Breast epithelium (tissue), 4 donors: ENCODE data around the gene SLC25A10. TPM values are rescaled to one million over a fixed set of nuclear protein-coding genes. Genes with fewer than 3 reads are reported as not detected.
A peak's percentile ranks its signal among the peaks of the same experiment; 100 is the strongest.

ENCODE experiments used
- DNase-seq, 2 donors: peaks; one replicate each; pipeline ENCODE4 v3.0.0-alpha.2; 2019; ENCODE audit warnings: low spot score in 2 of 2
- H3K27ac ChIP-seq, 2 donors: fragments of 200-600 bp; sonication (generic) in 1 of 2; one replicate each; pipeline ENCODE4 v1.5.1; 2016 to 2019; ENCODE audit warnings: mild to moderate bottlenecking in 1 of 2
- H3K27me3 ChIP-seq, 2 donors: fragments of 200-600 bp; sonication (generic) in 1 of 2; one replicate each; pipeline versions ENCODE4 v1.5.1 to v1.6.0; 2017 to 2019; ENCODE audit warnings: control low read depth in 1 of 2, mild to moderate bottlenecking in 1 of 2
- H3K36me3 ChIP-seq: fragments of 200-600 bp; one replicate; pipeline ENCODE4 v1.5.1; 2019
- H3K4me1 ChIP-seq, 2 donors: fragments of 200-600 bp; sonication (generic); one replicate each; pipeline ENCODE4 v1.5.1; 2016 to 2019; ENCODE audit warnings: control low read depth in 1 of 2
- H3K4me3 ChIP-seq, 3 donors: fragments of 200-600 bp; sonication (generic); 1 replicate in 2 of 3; 2 replicates in 1 of 3; pipeline ENCODE4 v1.5.1; 2016 to 2019; ENCODE audit warnings: mild to moderate bottlenecking in 3 of 3, moderate library complexity in 2 of 3
- H3K9me3 ChIP-seq, 2 donors: fragments of 200-600 bp; sonication (generic) in 1 of 2; one replicate each; pipeline ENCODE4 v1.5.1; 2016 to 2019; ENCODE audit warnings: control low read depth in 1 of 2
- CTCF ChIP-seq, 3 donors: fragments of 450-650 bp; IDR thresholded peaks; one replicate each; pipeline ENCODE4 v1.5.1; 2016 to 2017; ENCODE audit warnings: antibody characterized with exemption in 3 of 3, mild to moderate bottlenecking in 3 of 3, moderate library complexity in 3 of 3
- POLR2A ChIP-seq: fragments of 450-650 bp; IDR thresholded peaks from one replicate; pipeline ENCODE4 v1.6.1; 2016; ENCODE audit warnings: antibody characterized with exemption, mild to moderate bottlenecking, moderate library complexity
- POLR2AphosphoS5 ChIP-seq, 3 donors: sonication (generic); formaldehyde crosslinking; IDR thresholded peaks; one replicate each; pipeline ENCODE4 v1.6.1; 2017; ENCODE audit warnings: antibody characterized with exemption in 3 of 3
- intact Hi-C: fragments of 100-400 bp; cut with DNase I; formaldehyde crosslinking; loops from one replicate; pipeline ENCODE4 v1.15.1; 2023; ENCODE audit warnings: low total_unique reads
- total RNA-seq, 3 donors: library from RNA; depleted of rRNA; stranded (reverse); fragments of >200 nt; gene quantifications; one replicate each; pipeline ENCODE4 v1.1.0, GENCODE V29; 2016

SLC25A10 gene
- total RNA-seq, 3 donors from 2014 or later = 9.8 to 28.0 (median 24.4) TPM

GRCh38 chr17:81719410-81720266, 7.6 kb downstream of the SLC25A10 start:
- no peak overlapping the region for H3K4me3 ChIP-seq
- H3K36me3 ChIP-seq = no peaks in the 10 kb centered on the region
- no peak for DNase-seq
- no peak overlapping the region for H3K27ac ChIP-seq
- intact Hi-C loops = no loop called here
- no peaks in the 10 kb centered on the region for H3K9me3 ChIP-seq
- TF ChIP-seq POLR2AphosphoS5 (IDR thresholded peaks at IDR 0.05) = no peak
- no peak for TF ChIP-seq CTCF (IDR thresholded peaks at IDR 0.05)
- no peak for TF ChIP-seq POLR2A
- H3K27me3 ChIP-seq = no peaks in the 10 kb centered on the region
- peaks cover 0 to 12% of the 10 kb centered on the region in 2 donors for H3K4me1 ChIP-seq

GRCh38 chr17:81720267-81721071, 8.4 kb downstream of the SLC25A10 start:
- intact Hi-C loops = no loop called here
- Histone ChIP-seq H3K36me3 (no peaks in the 10 kb centered on the region), H3K4me3 (no peak overlapping the region), H3K27me3 (no peaks in the 10 kb centered on the region), H3K4me1 (peaks cover 0 to 12% of the 10 kb centered on the region in 2 donors), H3K9me3 (no peaks in the 10 kb centered on the region), H3K27ac (no peak overlapping the region)
- TF ChIP-seq CTCF (IDR thresholded peaks at IDR 0.05) (no peak), POLR2A (no peak), POLR2AphosphoS5 (IDR thresholded peaks at IDR 0.05) (no peak)
- no peak for DNase-seq

GRCh38 chr17:81722184-81723120, 10.4 kb downstream of the SLC25A10 start:
- no peaks in the 10 kb centered on the region for H3K9me3 ChIP-seq
- no peaks in the 10 kb centered on the region for H3K27me3 ChIP-seq
- peaks cover 0 to 12% of the 10 kb centered on the region in 2 donors for H3K4me1 ChIP-seq
- intact Hi-C loops = no loop called here
- peak in 2 of 3 donors; percentile 12 to 26 for TF ChIP-seq CTCF (IDR thresholded peaks at IDR 0.05)
- TF ChIP-seq POLR2A = no peak
- peak; percentile 55 to 74 (median 57) for TF ChIP-seq POLR2AphosphoS5 (IDR thresholded peaks at IDR 0.05)
- H3K36me3 ChIP-seq = no peaks in the 10 kb centered on the region
- H3K4me3 ChIP-seq = no peak overlapping the region
- peak overlapping the region in 1 of 2 donors; percentile 73 for H3K27ac ChIP-seq
- DNase-seq = peak; percentile 85 to 97

GRCh38 chr17:81723651-81724209, 11.6 kb downstream of the SLC25A10 start:
- H3K27ac ChIP-seq = peak overlapping the region; percentile 20 to 73
- H3K4me1 ChIP-seq = peaks cover 0 to 12% of the 10 kb centered on the region in 2 donors
- no peak for TF ChIP-seq POLR2A
- no peak for TF ChIP-seq CTCF (IDR thresholded peaks at IDR 0.05)
- TF ChIP-seq POLR2AphosphoS5 (IDR thresholded peaks at IDR 0.05) = no peak
- no peak for DNase-seq
- intact Hi-C loops = no loop called here
- no peak overlapping the region for H3K4me3 ChIP-seq
- no peaks in the 10 kb centered on the region for H3K36me3 ChIP-seq
- H3K27me3 ChIP-seq = no peaks in the 10 kb centered on the region
- no peaks in the 10 kb centered on the region for H3K9me3 ChIP-seq
